ENCODE results near the gene HRH3.

The HRH3 gene

GRCh38 chr20:62229667-62230066, 9.6 kb upstream of the HRH3 start:
- no peak for DNase-seq (ENCODE audit: low read depth in 2 of 2)

GRCh38 chr20:62228982-62229545, 9.0 kb upstream of the HRH3 start:
- no peak for DNase-seq (ENCODE audit: low read depth in 2 of 2)

DNA sequence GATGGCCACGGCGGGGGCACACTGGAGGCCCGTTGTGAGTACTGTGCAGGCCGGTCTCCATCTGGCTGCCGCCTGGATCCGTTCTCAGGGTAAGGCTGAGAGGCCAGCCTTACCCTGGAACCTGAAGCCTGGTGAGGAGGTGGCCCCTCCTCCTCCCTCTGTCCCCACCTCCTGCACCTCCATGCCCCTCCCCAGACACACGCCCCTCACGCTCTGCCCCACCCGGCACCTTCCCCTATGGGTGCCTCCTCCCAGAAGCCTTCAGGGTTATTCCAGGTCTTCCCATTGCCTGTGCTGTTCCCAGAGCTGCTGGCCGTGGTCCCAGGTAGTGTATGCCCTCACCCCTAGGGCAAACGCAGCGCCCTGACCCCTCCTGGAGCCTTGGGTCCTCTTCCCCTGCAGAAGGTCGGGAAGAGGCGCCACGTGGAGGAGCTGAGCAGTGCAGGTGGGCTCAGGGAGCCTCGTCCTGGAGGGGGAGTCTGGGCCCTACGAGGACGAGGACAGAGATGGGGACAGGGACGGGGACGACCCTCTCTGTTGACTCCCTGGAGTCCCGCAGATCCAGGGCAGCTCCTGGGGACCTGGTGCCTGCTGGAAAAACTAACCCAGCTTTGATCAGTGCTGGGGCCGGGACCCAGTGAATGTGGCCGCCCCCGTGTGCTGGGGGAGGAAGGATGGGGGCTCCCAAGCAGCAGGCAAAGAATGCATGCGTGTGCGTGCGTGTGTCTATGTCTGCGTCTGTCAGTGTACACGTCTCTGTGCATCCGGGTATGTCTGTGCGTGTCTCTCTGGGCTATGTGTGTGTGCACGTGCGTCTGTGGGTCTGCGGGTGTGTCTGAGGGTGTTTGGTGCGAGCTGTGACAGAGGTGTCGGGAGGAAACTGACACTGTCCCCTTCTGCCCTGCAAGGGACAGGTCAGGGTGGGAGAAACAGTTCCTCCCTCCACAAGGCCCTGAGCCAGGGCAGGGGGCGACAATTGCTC, 8.2 kb upstream of the HRH3 start:
- DNase-seq (ENCODE audit: low read depth in 2 of 2), result no peak

GRCh38 chr20:62227591-62227976, 7.5 kb upstream of the HRH3 start:
- no peak for DNase-seq (ENCODE audit: low read depth in 2 of 2)

- DNase-seq (ENCODE audit: low read depth in 2 of 2), result no peak
Observed at GRCh38 chr20:62226707-62227590, 6.9 kb upstream of the HRH3 start.

DNA sequence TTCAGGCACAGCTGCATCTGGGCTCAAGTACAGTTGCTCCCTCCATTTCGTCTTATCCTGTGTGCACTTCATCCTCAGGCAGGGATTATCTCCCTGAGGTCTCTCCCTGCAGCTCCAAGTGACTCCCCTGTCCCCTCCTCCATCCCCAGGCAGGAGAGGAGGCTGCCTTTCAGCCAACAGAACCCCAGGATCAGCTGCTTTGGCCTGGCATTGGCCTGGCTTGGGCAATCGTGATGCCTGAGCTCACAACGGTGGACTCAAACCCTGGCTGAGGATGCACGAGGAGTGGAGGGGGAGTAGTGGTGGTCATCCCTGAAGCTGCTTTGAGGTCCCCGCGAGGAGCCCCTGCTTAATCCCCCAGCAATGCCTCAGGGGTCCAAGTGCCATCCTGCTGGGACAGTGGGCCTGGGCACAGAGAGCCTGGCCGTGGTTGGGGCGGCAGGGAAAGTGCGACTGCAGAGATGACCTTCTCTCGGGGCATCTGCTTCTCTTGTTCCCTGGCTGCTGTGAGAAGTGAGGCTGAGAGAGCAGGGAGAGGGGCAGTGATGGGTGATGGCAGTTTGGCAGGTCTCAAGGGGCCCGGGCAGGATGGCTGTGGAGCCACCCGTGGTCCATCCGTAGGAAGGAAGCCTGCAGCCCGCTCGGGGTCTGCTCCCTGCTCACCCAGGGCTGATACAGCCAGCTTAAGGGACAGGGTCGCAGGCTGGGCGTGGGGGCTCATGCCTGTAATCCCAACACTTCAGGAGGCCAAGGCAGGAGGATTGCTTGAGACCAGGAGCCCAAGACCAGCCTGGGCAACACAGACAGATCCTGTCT, 6.0 kb upstream of the HRH3 start:
- no peak for DNase-seq (ENCODE audit: low read depth in 2 of 2)

DNA sequence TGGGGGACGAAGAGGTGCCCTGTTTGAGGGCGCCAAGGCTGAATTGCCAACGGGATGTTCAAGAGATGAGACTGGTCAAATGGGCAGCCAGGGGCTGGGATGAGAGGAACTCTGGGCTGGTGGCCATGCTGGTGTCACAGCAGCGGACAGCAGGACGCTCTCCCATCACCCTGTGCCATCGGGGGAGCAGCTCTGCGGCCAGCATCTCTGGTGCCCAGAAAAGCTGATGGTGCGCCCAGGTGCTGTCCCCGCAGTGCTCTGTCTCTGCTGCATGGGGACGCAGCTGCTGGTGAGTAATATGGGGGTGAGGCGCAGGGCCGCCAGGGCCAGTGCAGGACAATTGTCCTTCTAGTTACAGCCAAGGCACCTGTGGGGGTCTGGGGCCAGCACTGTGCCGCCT, 4.9 kb upstream of the HRH3 start:
- no peak for DNase-seq (ENCODE audit: low read depth in 2 of 2)

DNA sequence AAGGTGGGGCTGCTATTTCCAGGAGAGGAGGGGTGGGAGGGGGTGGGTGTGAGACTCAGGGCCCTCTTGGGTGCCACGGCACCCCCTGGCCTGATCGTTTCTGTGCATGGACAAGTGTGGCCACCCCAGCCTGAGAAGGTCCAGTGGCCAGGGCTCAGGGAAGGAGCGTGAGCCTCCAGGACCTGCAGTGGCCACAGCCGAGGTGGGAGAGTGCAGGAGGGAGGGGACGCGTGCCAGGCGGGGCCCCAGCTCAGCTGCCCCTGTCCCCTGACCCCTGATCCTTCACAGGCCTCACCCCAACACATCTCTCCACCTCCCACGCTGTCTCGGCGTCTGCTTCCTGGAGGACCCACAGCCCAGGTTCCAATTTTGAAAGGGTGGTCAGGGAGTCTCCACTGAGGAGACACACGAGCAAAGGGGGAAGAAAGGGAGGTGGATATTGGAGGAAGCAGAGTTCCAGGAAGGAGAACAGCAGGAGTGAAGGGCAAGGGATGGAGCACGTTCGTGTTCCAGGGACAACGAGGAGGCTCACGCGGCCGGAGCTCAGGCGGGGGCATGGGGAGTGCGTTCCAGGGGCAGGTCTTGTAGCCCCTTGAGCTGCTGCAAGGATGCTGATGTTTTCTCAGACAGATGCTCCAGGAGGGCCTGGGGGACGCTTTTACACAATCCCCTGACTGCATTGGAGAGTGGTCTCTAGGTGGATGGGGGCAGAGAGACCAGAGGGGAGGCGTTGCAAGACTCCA, 4.2 kb upstream of the HRH3 start:
- DNase-seq (ENCODE audit: low read depth in 2 of 2), result no peak

- DNase-seq (ENCODE audit: low read depth in 2 of 2), result no peak
Observed at GRCh38 chr20:62223571-62223970, 3.5 kb upstream of the HRH3 start.

- no peak for DNase-seq (ENCODE audit: low read depth in 2 of 2)
Observed at GRCh38 chr20:62222972-62223371, 2.9 kb upstream of the HRH3 start.

GRCh38 chr20:62222266-62222850, 2.3 kb upstream of the HRH3 start:
- no peak for DNase-seq (ENCODE audit: low read depth in 2 of 2)

DNA sequence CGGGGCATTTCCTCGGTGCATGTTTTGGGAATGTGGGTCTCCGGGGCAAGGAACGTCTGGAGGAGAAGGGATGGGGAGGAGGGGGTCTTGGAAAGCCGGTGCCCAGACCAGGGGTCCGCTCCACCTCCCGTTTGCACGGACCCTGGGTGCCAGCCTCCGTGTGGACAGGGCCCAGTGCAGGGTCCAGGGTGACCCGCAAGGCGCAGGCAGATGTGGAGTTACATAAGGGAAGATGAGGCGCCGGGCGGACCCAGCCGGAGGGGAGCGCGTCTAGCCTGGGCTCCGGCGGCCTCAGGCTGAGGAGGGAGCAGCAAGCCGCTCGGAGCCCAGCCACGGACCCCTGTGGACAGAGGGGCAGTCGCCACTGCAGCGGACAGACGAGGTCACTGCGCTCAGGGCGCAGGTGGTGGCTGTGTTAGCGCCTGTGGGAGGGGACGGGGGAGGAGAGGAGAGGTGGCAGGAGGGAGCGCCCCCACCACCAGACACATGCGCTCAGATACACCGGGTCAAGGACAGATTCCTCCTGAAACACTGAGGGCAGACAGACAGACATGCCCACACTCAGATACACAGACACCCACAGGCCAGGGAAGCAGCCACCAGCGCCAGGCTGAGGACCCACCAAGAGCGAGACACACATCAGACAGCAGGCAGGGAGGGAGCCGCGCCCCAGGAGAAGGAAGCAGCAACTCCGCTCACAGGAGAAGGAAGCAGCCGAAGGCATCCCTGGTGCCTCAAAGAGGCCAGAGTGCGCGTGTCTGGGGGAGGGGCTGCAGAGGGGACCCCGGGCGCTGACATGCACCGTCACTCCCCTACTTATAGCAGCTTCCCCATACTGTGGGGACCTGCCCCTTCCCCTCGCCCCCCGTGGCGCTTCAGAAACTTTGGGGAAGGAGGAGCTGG, 839 bp upstream of the HRH3 start:
- DNase-seq (ENCODE audit: low read depth in 2 of 2), result no peak

GRCh38 chr20:62219101-62219991, 732 bp downstream of the HRH3 start:
- no peak for DNase-seq (ENCODE audit: low read depth in 2 of 2)

DNA sequence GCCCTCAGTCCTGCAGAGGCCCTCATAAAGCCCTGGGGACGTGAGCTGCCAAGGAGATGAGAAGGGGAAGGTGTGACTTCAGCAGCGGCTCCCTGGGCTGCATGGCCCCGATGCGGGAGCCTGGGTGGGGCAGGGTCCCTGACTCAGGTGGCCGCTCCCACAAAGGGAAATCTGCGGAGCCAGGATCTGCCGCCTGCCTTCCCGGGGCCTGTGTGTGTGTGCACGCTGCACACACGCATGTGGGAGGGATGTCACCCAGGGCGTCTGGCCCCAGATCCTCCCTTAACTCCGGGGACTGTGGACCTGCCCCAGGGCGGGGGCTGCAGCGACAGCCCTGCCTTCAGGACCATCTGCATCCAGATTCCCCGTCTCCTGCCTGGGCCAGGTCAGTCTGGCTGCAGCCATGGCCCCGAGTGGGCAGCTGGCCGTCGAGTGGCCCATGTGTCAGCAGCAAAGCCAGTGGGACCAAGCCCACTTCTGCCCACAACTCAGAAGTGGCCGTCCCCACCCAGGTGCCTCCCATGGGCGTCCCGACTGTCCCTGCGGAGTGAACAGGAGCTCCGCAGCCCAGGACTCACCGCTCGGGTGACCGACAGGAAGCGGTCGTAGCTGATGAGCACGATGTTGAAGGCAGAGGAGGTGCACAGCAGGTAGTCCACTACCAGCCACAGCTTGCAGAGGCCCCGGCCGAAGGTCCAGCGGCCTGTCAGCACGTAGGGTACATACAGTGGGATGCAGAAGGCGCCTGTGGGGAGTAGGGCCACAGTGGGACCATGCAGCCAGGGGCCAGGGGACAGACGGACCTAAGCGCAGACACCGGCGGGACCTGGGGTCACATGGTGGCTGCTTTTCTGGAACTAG, 1.9 kb downstream of the HRH3 start:
- no peak for DNase-seq (ENCODE audit: low read depth in 2 of 2)

DNA sequence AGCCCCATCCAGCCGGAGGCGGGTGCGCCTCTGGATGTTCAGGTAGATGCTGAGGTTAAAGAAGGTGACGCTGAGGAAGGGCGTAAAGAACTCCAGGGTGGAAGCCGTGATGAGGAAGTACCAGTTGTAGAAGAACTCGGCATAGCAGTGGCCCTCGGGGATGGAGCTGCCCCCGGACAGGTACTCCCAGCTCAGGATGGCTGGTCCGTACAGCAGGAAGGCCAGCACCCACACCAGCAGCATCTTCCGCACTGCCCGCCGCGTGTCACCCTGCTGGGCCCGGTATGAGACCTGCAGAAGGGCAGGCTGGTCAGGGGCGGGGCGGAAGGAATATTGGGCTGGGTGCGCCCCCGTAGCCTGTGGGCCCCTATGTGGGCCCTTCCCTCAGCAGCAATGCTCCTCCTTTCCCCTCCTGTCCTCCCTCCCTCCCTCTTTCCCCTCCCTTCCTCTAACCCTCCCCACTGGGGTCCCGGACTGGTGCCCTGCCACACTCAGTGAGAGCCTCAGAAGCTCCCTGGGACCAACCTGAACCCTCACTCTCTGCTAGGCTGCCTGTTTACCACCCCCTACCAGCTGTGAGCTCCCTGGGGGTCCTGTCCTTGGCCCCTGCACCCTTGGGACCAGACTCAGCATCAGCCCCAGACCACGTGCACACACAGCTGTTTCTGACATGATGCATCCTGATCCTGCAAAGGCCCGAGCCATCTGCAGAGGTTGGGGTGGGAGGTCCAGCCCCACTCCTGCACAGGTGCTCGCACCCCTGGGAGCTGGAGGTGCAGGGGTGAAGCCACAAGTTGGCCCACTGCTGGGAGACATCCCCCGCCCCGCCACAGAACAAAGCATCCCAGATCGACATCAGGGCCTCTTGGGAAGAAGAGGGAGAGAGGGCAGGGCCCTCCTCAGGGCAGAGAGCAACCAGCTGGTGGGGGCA, 3.2 kb downstream of the HRH3 start:
- DNase-seq (ENCODE audit: low read depth in 2 of 2), result no peak

DNA sequence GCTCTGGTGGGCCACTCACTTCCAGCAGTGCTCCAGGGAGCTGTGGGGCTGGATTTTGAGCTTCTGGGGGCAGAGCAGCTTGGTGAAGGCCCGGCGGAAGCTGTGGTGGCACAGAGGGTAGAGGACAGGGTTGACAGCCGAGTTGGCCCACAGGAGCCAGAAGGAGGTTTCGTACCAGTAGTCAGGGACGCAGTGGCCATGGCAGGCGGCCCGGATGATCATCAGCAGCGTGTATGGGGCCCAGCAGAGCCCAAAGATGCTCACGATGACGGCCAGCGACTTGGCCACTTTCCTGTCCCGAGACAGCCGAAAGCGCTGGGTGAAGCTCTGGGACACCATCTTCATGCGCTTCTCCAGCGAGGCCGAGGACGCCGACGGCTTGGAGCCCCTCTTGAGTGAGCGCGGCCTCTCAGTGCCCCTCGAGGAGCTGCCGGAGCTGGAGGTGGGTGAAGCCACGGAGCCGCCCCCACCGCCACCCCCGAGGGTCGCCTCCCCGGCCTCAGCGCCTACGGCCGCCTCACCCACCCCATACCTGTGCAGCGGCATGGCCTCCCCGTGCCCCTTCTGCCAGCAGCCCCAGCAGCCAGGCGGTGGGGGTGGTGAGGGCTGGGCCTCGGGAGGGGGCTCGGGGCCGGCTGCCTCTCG, 4.0 kb downstream of the HRH3 start:
- DNase-seq (ENCODE audit: low read depth in 2 of 2), result no peak

All from activated CD8-positive, alpha-beta memory T cell treated with anti-CD3 and anti-CD28 coated beads for 4 hours (primary cell).